GM12891 (cell line): ENCODE results near the gene COL4A6.

ENCODE experiments used
- PAX5 ChIP-seq: IDR thresholded peaks from 2 replicates; pipeline ENCODE4 v1.6.1; 2011; ENCODE audit warnings: low read length, moderate library complexity, mild to moderate bottlenecking; ENCODE audit not compliant: insufficient read depth, severe bottlenecking
- POLR2A ChIP-seq: IDR thresholded peaks from 2 replicates; pipeline ENCODE4 v1.6.1; 2011; ENCODE audit warnings: low read depth, low read length, control low read depth
- POLR2AphosphoS5 ChIP-seq: IDR thresholded peaks from 2 replicates; pipeline ENCODE4 v1.6.1; 2011; ENCODE audit warnings: low read depth, low read length, control low read depth
- POU2F2 ChIP-seq: IDR thresholded peaks from 2 replicates; pipeline ENCODE4 v1.6.1; 2011; ENCODE audit warnings: low read depth, mild to moderate bottlenecking, control low read depth, low read length, moderate library complexity
- TAF1 ChIP-seq: IDR thresholded peaks from 2 replicates; pipeline ENCODE4 v1.6.1; 2011; ENCODE audit warnings: low read depth, low read length, control low read depth

- TF ChIP-seq TAF1 (no peak), POLR2AphosphoS5 (no peak), POLR2A (no peak), PAX5 (no peak), POU2F2 (no peak)
Observed at GRCh38 chrX:108245462-108245861, 192.8 kb downstream of the COL4A6 start.
